Effector memory CD8-positive, alpha-beta T cell (primary cell): Measurements from ENCODE around the gene PPRC1.
A peak's percentile ranks its signal among the peaks of the same experiment; 100 is the strongest.

Experiments used
- ATAC-seq: fragments of 150-1000 bp; cut with Tn5 transposase; replicated peaks from 2 replicates; pipeline ENCODE4 v1.10.0; 2021; ENCODE audit warnings: mild to moderate bottlenecking, moderate library complexity
- DNase-seq, 3 experiments: peaks; one replicate each; pipeline ENCODE4 v3.0.0; 2021
- H3K27ac Mint-ChIP-seq, 2 donors: one replicate each; pipeline ENCODE4 v1.8.0; 2022; ENCODE audit warnings: mild to moderate bottlenecking in 2 of 2, mixed read lengths in 2 of 2, moderate library complexity in 2 of 2
- H3K27me3 Mint-ChIP-seq, 2 donors: one replicate each; pipeline ENCODE4 v1.8.0; 2022; ENCODE audit warnings: mixed read lengths in 2 of 2
- H3K36me3 Mint-ChIP-seq: one replicate; pipeline ENCODE4 v1.8.0; 2022; ENCODE audit warnings: mild to moderate bottlenecking, moderate library complexity, mixed read lengths; ENCODE audit not compliant: insufficient read depth
- H3K4me1 Mint-ChIP-seq, 2 donors: one replicate each; pipeline ENCODE4 v1.8.0; 2022; ENCODE audit warnings: low read depth in 2 of 2, mixed read lengths in 2 of 2
- H3K4me3 Mint-ChIP-seq, 2 donors: one replicate each; pipeline ENCODE4 v1.8.0; 2022; ENCODE audit warnings: mild to moderate bottlenecking in 2 of 2, mixed read lengths in 2 of 2, moderate library complexity in 2 of 2
- H3K9me3 Mint-ChIP-seq, 2 donors: one replicate each; pipeline ENCODE4 v1.8.0; 2022; ENCODE audit warnings: mixed read lengths in 2 of 2

The PPRC1 gene

GRCh38 chr10:102123223-102123622 lies 9.6 kb upstream of the PPRC1 start:
- ATAC-seq: no peak
- H3K27me3 Mint-ChIP-seq: no peaks in the 10 kb centered on the region
- H3K9me3 Mint-ChIP-seq: no peaks in the 10 kb centered on the region
- peaks cover 24% of the 10 kb centered on the region for H3K36me3 Mint-ChIP-seq
- H3K4me1 Mint-ChIP-seq: peaks cover 24 to 27% of the 10 kb centered on the region in 2 donors
- H3K27ac Mint-ChIP-seq: peak overlapping the region in 1 of 2 donors; percentile 81
- no peak for DNase-seq
- H3K4me3 Mint-ChIP-seq: no peak overlapping the region

GRCh38 chr10:102131286-102132170 lies 1.3 kb upstream of the PPRC1 start:
- no peak overlapping the region for H3K27ac Mint-ChIP-seq
- peak overlapping the region in 1 of 2 donors; percentile 98 for H3K4me3 Mint-ChIP-seq
- ATAC-seq (no peak), DNase-seq (no peak)
- no peaks in the 10 kb centered on the region for H3K27me3 Mint-ChIP-seq
- H3K9me3 Mint-ChIP-seq: no peaks in the 10 kb centered on the region
- peaks cover 30 to 36% of the 10 kb centered on the region in 2 donors for H3K4me1 Mint-ChIP-seq
- H3K36me3 Mint-ChIP-seq: peaks cover 16% of the 10 kb centered on the region

DNA sequence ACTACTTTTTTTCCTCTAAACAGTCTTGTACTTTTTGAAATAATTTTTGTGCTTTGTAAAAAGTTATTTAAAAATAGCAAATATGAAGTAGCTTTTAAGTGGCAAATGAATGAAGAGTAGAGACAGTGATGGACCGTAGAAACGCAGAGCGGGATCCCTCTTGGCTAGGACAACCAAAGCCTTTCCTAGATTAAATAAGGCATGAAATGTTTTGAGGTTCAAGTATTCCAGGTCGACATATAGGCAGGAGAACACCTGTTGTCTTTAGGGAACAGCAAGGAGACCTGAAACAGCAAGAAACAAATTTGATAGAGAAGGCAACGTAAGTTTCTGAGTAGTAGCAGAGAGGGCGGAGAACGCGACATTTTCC lies 662 bp upstream of the PPRC1 start:
- Mint-ChIP-seq H3K27me3 (no peaks in the 10 kb centered on the region), H3K4me3 (peak overlapping the region; percentile 98), H3K4me1 (peaks cover 34 to 40% of the 10 kb centered on the region in 2 donors), H3K9me3 (no peaks in the 10 kb centered on the region), H3K36me3 (peaks cover 16% of the 10 kb centered on the region), H3K27ac (peak overlapping the region; percentile 94 to 96)
- DNase-seq (no peak), ATAC-seq (no peak)

- H3K27me3 Mint-ChIP-seq: no peaks in the 10 kb centered on the region
- H3K4me3 Mint-ChIP-seq: peak overlapping the region; percentile 98
- peaks cover 34 to 44% of the 10 kb centered on the region in 2 donors for H3K4me1 Mint-ChIP-seq
- ATAC-seq: no peak
- H3K36me3 Mint-ChIP-seq: peaks cover 18% of the 10 kb centered on the region
- H3K27ac Mint-ChIP-seq: peak overlapping the region; percentile 94 to 96
- no peaks in the 10 kb centered on the region for H3K9me3 Mint-ChIP-seq
- DNase-seq: no peak
Measured at GRCh38 chr10:102133373-102134195, 744 bp downstream of the PPRC1 start.

DNA sequence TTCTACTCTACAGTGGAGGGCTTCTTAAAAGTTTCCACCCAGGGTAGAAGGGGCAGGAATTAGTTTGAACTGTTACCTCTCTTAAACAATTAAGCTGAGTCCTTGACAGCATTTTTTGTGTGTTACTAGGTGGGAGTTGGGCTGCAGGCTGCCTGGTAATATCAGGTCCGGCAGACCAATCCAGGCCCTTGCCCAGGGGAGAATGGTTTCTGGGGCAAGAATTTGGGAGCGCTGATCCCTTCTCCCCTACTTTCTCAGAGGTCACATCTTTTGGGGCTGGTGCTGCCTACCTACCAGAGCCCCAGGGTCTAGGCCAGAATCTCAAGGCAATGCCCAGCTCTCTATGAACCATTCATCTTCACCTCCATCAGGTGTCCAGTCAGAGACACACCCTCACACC lies 1.6 kb downstream of the PPRC1 start:
- peaks cover 27% of the 10 kb centered on the region for H3K36me3 Mint-ChIP-seq
- ATAC-seq: no peak

GRCh38 chr10:102135956-102136526 lies 3.2 kb downstream of the PPRC1 start:
- no peaks in the 10 kb centered on the region for H3K27me3 Mint-ChIP-seq
- H3K4me1 Mint-ChIP-seq: peaks cover 38 to 44% of the 10 kb centered on the region in 2 donors
- no peaks in the 10 kb centered on the region for H3K9me3 Mint-ChIP-seq
- DNase-seq: no peak
- peaks cover 32% of the 10 kb centered on the region for H3K36me3 Mint-ChIP-seq
- no peak for ATAC-seq
- H3K27ac Mint-ChIP-seq: no peak overlapping the region
- H3K4me3 Mint-ChIP-seq: no peak overlapping the region

More for the DNA sequence above, 1.6 kb downstream of the PPRC1 start:
- peak overlapping the region; percentile 98 for H3K4me3 Mint-ChIP-seq
- no peak for DNase-seq
- H3K9me3 Mint-ChIP-seq: no peaks in the 10 kb centered on the region
- H3K27ac Mint-ChIP-seq: peak overlapping the region; percentile 94 to 96
- H3K4me1 Mint-ChIP-seq: peaks cover 36 to 44% of the 10 kb centered on the region in 2 donors
- no peaks in the 10 kb centered on the region for H3K27me3 Mint-ChIP-seq

GRCh38 chr10:102139281-102140110 lies 6.7 kb downstream of the PPRC1 start:
- peaks cover 45% of the 10 kb centered on the region for H3K36me3 Mint-ChIP-seq
- no peaks in the 10 kb centered on the region for H3K9me3 Mint-ChIP-seq
- no peak for DNase-seq
- no peak for ATAC-seq
- H3K4me3 Mint-ChIP-seq: no peak overlapping the region
- peak overlapping the region in 1 of 2 donors; percentile 45 for H3K27ac Mint-ChIP-seq
- H3K27me3 Mint-ChIP-seq: no peaks in the 10 kb centered on the region
- peaks cover 26 to 27% of the 10 kb centered on the region in 2 donors for H3K4me1 Mint-ChIP-seq

DNA sequence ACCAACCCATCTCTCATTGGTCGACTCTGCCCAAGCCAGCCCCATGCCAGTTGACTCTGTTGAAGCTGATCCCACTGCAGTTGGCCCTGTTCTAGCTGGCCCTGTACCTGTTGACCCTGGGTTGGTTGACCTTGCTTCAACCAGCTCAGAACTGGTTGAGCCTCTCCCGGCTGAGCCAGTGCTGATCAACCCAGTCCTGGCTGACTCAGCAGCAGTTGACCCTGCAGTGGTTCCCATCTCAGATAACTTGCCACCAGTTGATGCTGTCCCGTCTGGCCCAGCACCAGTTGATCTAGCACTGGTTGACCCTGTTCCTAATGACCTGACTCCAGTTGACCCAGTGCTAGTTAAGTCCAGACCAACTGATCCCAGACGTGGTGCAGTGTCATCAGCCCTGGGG lies 7.4 kb downstream of the PPRC1 start:
- ATAC-seq: no peak
- H3K4me3 Mint-ChIP-seq: no peak overlapping the region
- peaks cover 20% of the 10 kb centered on the region in 2 donors for H3K4me1 Mint-ChIP-seq
- no peaks in the 10 kb centered on the region for H3K9me3 Mint-ChIP-seq
- H3K27me3 Mint-ChIP-seq: no peaks in the 10 kb centered on the region
- no peak overlapping the region for H3K27ac Mint-ChIP-seq
- no peak for DNase-seq
- H3K36me3 Mint-ChIP-seq: peaks cover 49% of the 10 kb centered on the region

GRCh38 chr10:102140913-102141540 lies 8.2 kb downstream of the PPRC1 start:
- Mint-ChIP-seq H3K9me3 (no peaks in the 10 kb centered on the region), H3K27me3 (no peaks in the 10 kb centered on the region), H3K36me3 (peaks cover 49% of the 10 kb centered on the region), H3K27ac (peak overlapping the region in 1 of 2 donors; percentile 57), H3K4me1 (peaks cover 11 to 13% of the 10 kb centered on the region in 2 donors), H3K4me3 (no peak overlapping the region)
- DNase-seq (no peak), ATAC-seq (no peak)

DNA sequence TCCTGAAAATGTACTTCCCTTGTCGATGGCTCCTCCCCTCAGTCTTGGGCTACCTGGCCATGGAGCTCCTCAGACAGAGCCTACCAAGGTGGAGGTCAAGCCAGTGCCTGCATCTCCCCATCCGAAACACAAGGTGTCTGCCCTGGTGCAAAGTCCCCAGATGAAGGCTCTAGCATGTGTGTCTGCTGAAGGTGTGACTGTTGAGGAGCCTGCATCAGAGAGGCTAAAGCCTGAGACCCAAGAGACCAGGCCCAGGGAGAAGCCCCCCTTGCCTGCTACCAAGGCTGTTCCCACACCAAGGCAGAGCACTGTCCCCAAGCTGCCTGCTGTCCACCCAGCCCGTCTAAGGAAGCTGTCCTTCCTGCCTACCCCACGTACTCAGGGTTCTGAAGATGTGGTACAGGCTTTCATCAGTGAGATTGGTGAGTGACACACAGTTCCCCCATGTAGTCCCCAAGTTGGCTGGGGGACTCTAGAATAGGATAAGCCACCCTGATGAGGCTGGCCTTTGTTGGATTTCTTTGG lies 8.8 kb downstream of the PPRC1 start:
- Mint-ChIP-seq H3K27me3 (no peaks in the 10 kb centered on the region), H3K4me3 (no peak overlapping the region), H3K4me1 (peaks cover 8 to 12% of the 10 kb centered on the region in 2 donors), H3K27ac (peak overlapping the region in 1 of 2 donors; percentile 57), H3K9me3 (no peaks in the 10 kb centered on the region), H3K36me3 (peaks cover 53% of the 10 kb centered on the region)
- DNase-seq (no peak), ATAC-seq (no peak)

DNA sequence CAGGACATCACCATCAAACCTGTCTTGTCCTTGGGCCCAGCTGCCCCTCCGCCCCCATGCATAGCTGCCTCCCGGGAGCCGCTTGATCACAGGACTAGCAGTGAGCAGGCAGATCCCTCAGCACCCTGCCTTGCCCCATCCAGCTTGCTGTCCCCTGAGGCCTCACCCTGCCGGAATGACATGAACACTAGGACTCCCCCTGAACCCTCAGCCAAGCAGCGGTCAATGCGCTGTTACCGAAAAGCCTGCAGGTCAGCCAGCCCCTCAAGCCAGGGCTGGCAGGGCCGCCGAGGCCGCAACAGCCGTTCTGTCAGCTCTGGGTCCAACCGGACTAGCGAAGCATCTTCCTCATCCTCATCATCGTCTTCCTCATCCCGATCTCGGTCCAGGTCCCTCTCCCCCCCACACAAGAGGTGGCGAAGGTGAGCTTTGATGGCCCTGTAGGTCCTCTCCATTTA lies 14.2 kb downstream of the PPRC1 start:
- Mint-ChIP-seq H3K4me1 (peaks cover 7 to 8% of the 10 kb centered on the region in 2 donors), H3K27me3 (no peaks in the 10 kb centered on the region), H3K9me3 (no peaks in the 10 kb centered on the region), H3K4me3 (no peak overlapping the region), H3K36me3 (peaks cover 43% of the 10 kb centered on the region), H3K27ac (peak overlapping the region in 1 of 2 donors; percentile 59)
- ATAC-seq: no peak
- no peak for DNase-seq

- H3K9me3 Mint-ChIP-seq: no peaks in the 10 kb centered on the region
- no peaks in the 10 kb centered on the region for H3K27me3 Mint-ChIP-seq
- H3K36me3 Mint-ChIP-seq: peaks cover 43% of the 10 kb centered on the region
- no peak for ATAC-seq
- peak overlapping the region in 1 of 2 donors; percentile 59 for H3K27ac Mint-ChIP-seq
- H3K4me1 Mint-ChIP-seq: peaks cover 8 to 10% of the 10 kb centered on the region in 2 donors
- no peak for DNase-seq
- no peak overlapping the region for H3K4me3 Mint-ChIP-seq
Measured at GRCh38 chr10:102147561-102147960, 14.7 kb downstream of the PPRC1 start.
